ENCODE measurements around the gene CALHM1. TPM values are rescaled to one million over a fixed set of nuclear protein-coding genes. Genes with fewer than 3 reads are reported as not detected.
"Not testable (repeated sequence)": the region's sequence is repeated elsewhere in the genome, so short reads cannot be mapped to it uniquely, and the experiment has no call there.

Gene CALHM1
- total RNA-seq: not detected
- not detected for polyA plus RNA-seq

GRCh38 chr10:103458720-103459119 is at the start of gene CALHM1:
Gene CALHM1, minus strand, starts transcription at chr10:103458900. Its CDS starts 149 bp downstream, at chr10:103458751.
- no peak within 1 kb of the TSS for H3K4me3 ChIP-seq (ENCODE audit: low read depth, low read length)
- H3K36me3 ChIP-seq (ENCODE audit: control insufficient read depth, insufficient read depth, low read length): no peaks in the 10 kb centered on the region
- H3K27ac ChIP-seq (ENCODE audit: insufficient read depth, low read length, poor library complexity, severe bottlenecking): no peak within 1 kb of the TSS
- Mint-ChIP-seq H3K27me3 (peaks cover 3% of the 10 kb centered on the region), H3K4me3 (peak within 1 kb of the TSS in 1 of 4 donors; percentile 58), H3K4me1 (peaks cover 0 to 10% (median 4%) of the 10 kb centered on the region in 4 donors), H3K36me3 (no peaks in the 10 kb centered on the region), H3K9me3 (no peaks in the 10 kb centered on the region), H3K27ac (peak within 1 kb of the TSS in 1 of 3 donors; percentile 38)
- H3K27me3 ChIP-seq (ENCODE audit: control insufficient read depth, insufficient read depth, low read length): no peaks in the 10 kb centered on the region
- no peaks in the 10 kb centered on the region for H3K9me3 ChIP-seq (ENCODE audit: control insufficient read depth in 2 of 2, low read length in 2 of 2)
- DNase-seq (peak in 1 of 3 donors; percentile 42), ATAC-seq (ENCODE audit: low read depth in 2 of 2) (no peak)
- H3K4me1 ChIP-seq (ENCODE audit: control insufficient read depth, insufficient read depth, low read length, poor library complexity, severe bottlenecking): peaks cover 11% of the 10 kb centered on the region

- DNase-seq: no peak
- H3K27ac Mint-ChIP-seq: no peak overlapping the region
Observed at GRCh38 chr10:103507235-103508191, 48.8 kb upstream of the CALHM1 start.

GRCh38 chr10:103506061-103506460 is 47.4 kb upstream of the CALHM1 start:
- Histone ChIP-seq H3K9me3 (ENCODE audit: control insufficient read depth in 2 of 2, low read length in 2 of 2) (no peaks in the 10 kb centered on the region), H3K27me3 (ENCODE audit: control insufficient read depth, insufficient read depth, low read length) (no peaks in the 10 kb centered on the region), H3K36me3 (ENCODE audit: control insufficient read depth, insufficient read depth, low read length) (no peaks in the 10 kb centered on the region), H3K27ac (ENCODE audit: insufficient read depth, low read length, poor library complexity, severe bottlenecking) (no peak overlapping the region), H3K4me3 (ENCODE audit: low read depth, low read length) (no peak overlapping the region), H3K4me1 (ENCODE audit: control insufficient read depth, insufficient read depth, low read length, poor library complexity, severe bottlenecking) (no peaks in the 10 kb centered on the region)
- no peak overlapping the region for H3K27ac Mint-ChIP-seq
- ATAC-seq (ENCODE audit: low read depth in 2 of 2) (no peak), DNase-seq (no peak)
- H3K9me3 Mint-ChIP-seq: peaks cover 0 to 2% (median 0%) of the 10 kb centered on the region in 7 donors
- no peak overlapping the region for H3K4me3 Mint-ChIP-seq
- H3K36me3 Mint-ChIP-seq: no peaks in the 10 kb centered on the region
- H3K4me1 Mint-ChIP-seq: peaks cover 0 to 6% (median 4%) of the 10 kb centered on the region in 4 donors
- H3K27me3 Mint-ChIP-seq: peaks cover 31% of the 10 kb centered on the region

More at GRCh38 chr10:103507235-103508191, 48.8 kb upstream of the CALHM1 start:
- Mint-ChIP-seq H3K4me1 (peaks cover 0 to 6% (median 3%) of the 10 kb centered on the region in 4 donors), H3K9me3 (peaks cover 0 to 4% (median 0%) of the 10 kb centered on the region in 7 donors), H3K27me3 (peaks cover 31% of the 10 kb centered on the region), H3K36me3 (no peaks in the 10 kb centered on the region), H3K4me3 (no peak overlapping the region)
- Histone ChIP-seq H3K27ac (ENCODE audit: insufficient read depth, low read length, poor library complexity, severe bottlenecking) (no peak overlapping the region), H3K9me3 (ENCODE audit: control insufficient read depth in 2 of 2, low read length in 2 of 2) (no peaks in the 10 kb centered on the region), H3K27me3 (ENCODE audit: control insufficient read depth, insufficient read depth, low read length) (no peaks in the 10 kb centered on the region), H3K4me3 (ENCODE audit: low read depth, low read length) (no peak overlapping the region), H3K36me3 (ENCODE audit: control insufficient read depth, insufficient read depth, low read length) (no peaks in the 10 kb centered on the region), H3K4me1 (ENCODE audit: control insufficient read depth, insufficient read depth, low read length, poor library complexity, severe bottlenecking) (no peaks in the 10 kb centered on the region)
- ATAC-seq (ENCODE audit: low read depth in 2 of 2): no peak

GRCh38 chr10:103504181-103504783 is 45.6 kb upstream of the CALHM1 start:
- Mint-ChIP-seq H3K4me3 (no peak overlapping the region), H3K27me3 (peaks cover 43% of the 10 kb centered on the region), H3K9me3 (peaks cover 0 to 4% (median 0%) of the 10 kb centered on the region in 7 donors), H3K36me3 (no peaks in the 10 kb centered on the region), H3K4me1 (peaks cover 0 to 6% (median 4%) of the 10 kb centered on the region in 4 donors), H3K27ac (no peak overlapping the region)
- peak; percentile 51 to 63 for ATAC-seq (ENCODE audit: low read depth in 2 of 2)
- Histone ChIP-seq H3K4me3 (ENCODE audit: low read depth, low read length) (no peak overlapping the region), H3K36me3 (ENCODE audit: control insufficient read depth, insufficient read depth, low read length) (no peaks in the 10 kb centered on the region), H3K9me3 (ENCODE audit: control insufficient read depth in 2 of 2, low read length in 2 of 2) (no peaks in the 10 kb centered on the region), H3K27ac (ENCODE audit: insufficient read depth, low read length, poor library complexity, severe bottlenecking) (no peak overlapping the region), H3K4me1 (ENCODE audit: control insufficient read depth, insufficient read depth, low read length, poor library complexity, severe bottlenecking) (no peaks in the 10 kb centered on the region), H3K27me3 (ENCODE audit: control insufficient read depth, insufficient read depth, low read length) (no peaks in the 10 kb centered on the region)
- peak in 1 of 3 donors; percentile 44 for DNase-seq

- peaks cover 43% of the 10 kb centered on the region for H3K27me3 Mint-ChIP-seq
- not testable (repeated sequence) for H3K4me3 ChIP-seq (ENCODE audit: low read depth, low read length); H3K4me3 Mint-ChIP-seq; H3K9me3 Mint-ChIP-seq; H3K4me1 Mint-ChIP-seq; H3K27ac ChIP-seq (ENCODE audit: insufficient read depth, low read length, poor library complexity, severe bottlenecking); H3K27ac Mint-ChIP-seq; H3K36me3 ChIP-seq (ENCODE audit: control insufficient read depth, insufficient read depth, low read length); H3K4me1 ChIP-seq (ENCODE audit: control insufficient read depth, insufficient read depth, low read length, poor library complexity, severe bottlenecking); H3K9me3 ChIP-seq (ENCODE audit: control insufficient read depth in 2 of 2, low read length in 2 of 2); DNase-seq; H3K36me3 Mint-ChIP-seq; ATAC-seq (ENCODE audit: low read depth in 2 of 2); H3K27me3 ChIP-seq (ENCODE audit: control insufficient read depth, insufficient read depth, low read length)
Observed at GRCh38 chr10:103503777-103504176, 45.1 kb upstream of the CALHM1 start.

GRCh38 chr10:103502849-103503660 is 44.4 kb upstream of the CALHM1 start:
- H3K4me1 ChIP-seq (ENCODE audit: control insufficient read depth, insufficient read depth, low read length, poor library complexity, severe bottlenecking): no peaks in the 10 kb centered on the region
- H3K27ac Mint-ChIP-seq: no peak overlapping the region
- peaks cover 43% of the 10 kb centered on the region for H3K27me3 Mint-ChIP-seq

GRCh38 chr10:103501186-103501585 is 42.5 kb upstream of the CALHM1 start:
- H3K27ac Mint-ChIP-seq: no peak overlapping the region
- Histone ChIP-seq H3K4me1 (ENCODE audit: control insufficient read depth, insufficient read depth, low read length, poor library complexity, severe bottlenecking) (no peaks in the 10 kb centered on the region), H3K27me3 (ENCODE audit: control insufficient read depth, insufficient read depth, low read length) (peaks cover 8% of the 10 kb centered on the region), H3K9me3 (ENCODE audit: control insufficient read depth in 2 of 2, low read length in 2 of 2) (no peaks in the 10 kb centered on the region), H3K27ac (ENCODE audit: insufficient read depth, low read length, poor library complexity, severe bottlenecking) (no peak overlapping the region), H3K36me3 (ENCODE audit: control insufficient read depth, insufficient read depth, low read length) (no peaks in the 10 kb centered on the region), H3K4me3 (ENCODE audit: low read depth, low read length) (no peak overlapping the region)
- no peak for DNase-seq
- H3K4me1 Mint-ChIP-seq: peaks cover 0 to 6% (median 4%) of the 10 kb centered on the region in 4 donors
- no peak for ATAC-seq (ENCODE audit: low read depth in 2 of 2)
- H3K4me3 Mint-ChIP-seq: no peak overlapping the region
- peaks cover 43% of the 10 kb centered on the region for H3K27me3 Mint-ChIP-seq
- H3K36me3 Mint-ChIP-seq: no peaks in the 10 kb centered on the region
- H3K9me3 Mint-ChIP-seq: peaks cover 0 to 4% (median 0%) of the 10 kb centered on the region in 7 donors

More at GRCh38 chr10:103502849-103503660, 44.4 kb upstream of the CALHM1 start:
- no peak for ATAC-seq (ENCODE audit: low read depth in 2 of 2)
- no peaks in the 10 kb centered on the region for H3K27me3 ChIP-seq (ENCODE audit: control insufficient read depth, insufficient read depth, low read length)
- no peak for DNase-seq
- no peaks in the 10 kb centered on the region for H3K36me3 ChIP-seq (ENCODE audit: control insufficient read depth, insufficient read depth, low read length)
- Mint-ChIP-seq H3K9me3 (peaks cover 0 to 4% (median 0%) of the 10 kb centered on the region in 7 donors), H3K36me3 (no peaks in the 10 kb centered on the region), H3K4me3 (no peak overlapping the region), H3K4me1 (peaks cover 0 to 6% (median 4%) of the 10 kb centered on the region in 4 donors)
- no peak overlapping the region for H3K27ac ChIP-seq (ENCODE audit: insufficient read depth, low read length, poor library complexity, severe bottlenecking)
- H3K4me3 ChIP-seq (ENCODE audit: low read depth, low read length): no peak overlapping the region
- no peaks in the 10 kb centered on the region for H3K9me3 ChIP-seq (ENCODE audit: control insufficient read depth in 2 of 2, low read length in 2 of 2)
